GM12891 (cell line): Measurements from ENCODE around the gene ZBTB24.

Experiments used
- DNase-seq: peaks from one replicate; pipeline ENCODE4 v3.0.0; 2011; ENCODE audit warnings: low spot score; ENCODE audit not compliant: insufficient read length
- FAIRE-seq: peaks from 2 replicates; lab custom pipeline; 2011; peaks lifted over from hg19 to GRCh38; lab: Jason Lieb, UNC
- PAX5 ChIP-seq: IDR thresholded peaks from 2 replicates; pipeline ENCODE4 v1.6.1; 2011; ENCODE audit warnings: low read length, moderate library complexity, mild to moderate bottlenecking; ENCODE audit not compliant: insufficient read depth, severe bottlenecking
- POLR2A ChIP-seq: IDR thresholded peaks from 2 replicates; pipeline ENCODE4 v1.6.1; 2011; ENCODE audit warnings: low read depth, low read length, control low read depth
- POLR2AphosphoS5 ChIP-seq: IDR thresholded peaks from 2 replicates; pipeline ENCODE4 v1.6.1; 2011; ENCODE audit warnings: low read depth, low read length, control low read depth
- POU2F2 ChIP-seq: IDR thresholded peaks from 2 replicates; pipeline ENCODE4 v1.6.1; 2011; ENCODE audit warnings: low read depth, mild to moderate bottlenecking, control low read depth, low read length, moderate library complexity
- SPI1 ChIP-seq: IDR thresholded peaks from 2 replicates; pipeline ENCODE4 v1.6.1; 2011; ENCODE audit warnings: low read depth, low read length, control low read depth
- TAF1 ChIP-seq: IDR thresholded peaks from 2 replicates; pipeline ENCODE4 v1.6.1; 2011; ENCODE audit warnings: low read depth, low read length, control low read depth

The ZBTB24 gene

GRCh38 chr6:109451376-109451775, 31.6 kb downstream of the ZBTB24 start:
- no peak for FAIRE-seq
- TF ChIP-seq SPI1 (no peak), POLR2A (no peak), POLR2AphosphoS5 (no peak), TAF1 (no peak), POU2F2 (no peak), PAX5 (no peak)
- no peak for DNase-seq

- DNase-seq (no peak), FAIRE-seq (no peak)
- TF ChIP-seq TAF1 (no peak), POLR2AphosphoS5 (no peak), POU2F2 (no peak), SPI1 (no peak)
Observed at GRCh38 chr6:109450801-109451200, 32.2 kb downstream of the ZBTB24 start.

- FAIRE-seq (peak; percentile 80), DNase-seq (no peak)
- TF ChIP-seq TAF1 (no peak), POLR2AphosphoS5 (0 out of 2 replicates have a peak, but pooled peaks have one; percentile 21), POLR2A (no peak), POU2F2 (no peak)
Observed at GRCh38 chr6:109449795-109450673, 33.0 kb downstream of the ZBTB24 start.

- no peak for TF ChIP-seq POLR2A
- no peak for TF ChIP-seq PAX5
- no peak for TF ChIP-seq POU2F2
- TF ChIP-seq SPI1, result no peak
- TF ChIP-seq POLR2AphosphoS5, result no peak
- TF ChIP-seq TAF1, result no peak
- DNase-seq, result no peak
- FAIRE-seq, result no peak
Observed at GRCh38 chr6:109449064-109449794, 33.8 kb downstream of the ZBTB24 start.

- FAIRE-seq (no peak), DNase-seq (no peak)
- TF ChIP-seq POU2F2 (no peak), TAF1 (no peak), POLR2A (no peak), PAX5 (no peak), POLR2AphosphoS5 (no peak), SPI1 (no peak)
Observed at GRCh38 chr6:109448615-109449014, 34.4 kb downstream of the ZBTB24 start.

GRCh38 chr6:109447878-109448555, 35.0 kb downstream of the ZBTB24 start:
- TF ChIP-seq TAF1 (no peak), POLR2AphosphoS5 (no peak; the same call in 1 of the 2 replicates), POLR2A (no peak; the same call in 1 of the 2 replicates), POU2F2 (no peak), SPI1 (no peak)
- FAIRE-seq, result no peak
- DNase-seq, result no peak

- FAIRE-seq (no peak), DNase-seq (no peak)
- TF ChIP-seq POLR2AphosphoS5 (no peak), POU2F2 (no peak), POLR2A (no peak), SPI1 (no peak), PAX5 (no peak), TAF1 (no peak)
Observed at GRCh38 chr6:109447087-109447486, 35.9 kb downstream of the ZBTB24 start.

GRCh38 chr6:109446541-109446940, 36.5 kb downstream of the ZBTB24 start:
- DNase-seq (no peak), FAIRE-seq (no peak)
- TF ChIP-seq TAF1 (no peak), PAX5 (no peak), POLR2A (no peak), POU2F2 (no peak), POLR2AphosphoS5 (no peak), SPI1 (no peak)

GRCh38 chr6:109446072-109446471, 36.9 kb downstream of the ZBTB24 start:
- no peak for FAIRE-seq
- TF ChIP-seq POLR2AphosphoS5 (no peak), POU2F2 (no peak), TAF1 (no peak), SPI1 (no peak), PAX5 (no peak), POLR2A (no peak)
- DNase-seq, result no peak
